GM19397 (cell line): ENCODE results near the gene FBXO17.
"Not testable (repeated sequence)": the region's sequence is repeated elsewhere in the genome, so short reads cannot be mapped to it uniquely, and the experiment has no call there.

Source experiments
- ATAC-seq: cut with Tn5 transposase; IDR thresholded peaks from one replicate; pipeline ENCODE4 v1.9.1; 2021; ENCODE audit warnings: mild to moderate bottlenecking, moderate library complexity; ENCODE audit not compliant: unreplicated experiment

FBXO17 gene

GRCh38 chr19:38975214-38975860 is at the start of gene FBXO17:
Gene FBXO17 (minus strand): TSS chr19:38975742. CDS start chr19:38950319, 25,423 bp downstream.
- no peak for ATAC-seq

GRCh38 chr19:39024875-39025641 is 49.5 kb upstream of the FBXO17 start:
- ATAC-seq: no peak

GRCh38 chr19:39021063-39021462 is 45.5 kb upstream of the FBXO17 start:
- ATAC-seq: no peak

- ATAC-seq: no peak
Observed at GRCh38 chr19:39017646-39018045, 42.1 kb upstream of the FBXO17 start.

GRCh38 chr19:39017026-39017425 is 41.5 kb upstream of the FBXO17 start:
- ATAC-seq: no peak

GRCh38 chr19:39014037-39014436 is 38.5 kb upstream of the FBXO17 start:
- ATAC-seq: no peak

GRCh38 chr19:39009001-39009400 is 33.5 kb upstream of the FBXO17 start:
- ATAC-seq: no peak

GRCh38 chr19:39008137-39008536 is 32.6 kb upstream of the FBXO17 start:
- ATAC-seq: no peak

- ATAC-seq: no peak
Observed at GRCh38 chr19:39007096-39007495, 31.6 kb upstream of the FBXO17 start.

GRCh38 chr19:39004403-39004802 is 28.9 kb upstream of the FBXO17 start:
- no peak for ATAC-seq

GRCh38 chr19:39003796-39004195 is 28.3 kb upstream of the FBXO17 start:
- ATAC-seq: no peak

GRCh38 chr19:39003188-39003587 is 27.6 kb upstream of the FBXO17 start:
- ATAC-seq: no peak

- no peak for ATAC-seq
Observed at GRCh38 chr19:39001041-39001440, 25.5 kb upstream of the FBXO17 start.

- not testable (repeated sequence) for ATAC-seq
Observed at GRCh38 chr19:38997576-38997975, 22.0 kb upstream of the FBXO17 start.

GRCh38 chr19:38993271-38993670 is 17.7 kb upstream of the FBXO17 start:
- no peak for ATAC-seq

GRCh38 chr19:38990949-38991697 is 15.6 kb upstream of the FBXO17 start:
- no peak for ATAC-seq

- ATAC-seq: not testable (repeated sequence)
Observed at GRCh38 chr19:38989614-38990013, 14.1 kb upstream of the FBXO17 start.

GRCh38 chr19:38989066-38989605 is 13.6 kb upstream of the FBXO17 start:
- no peak for ATAC-seq

- not testable (repeated sequence) for ATAC-seq
Observed at GRCh38 chr19:38988627-38989026, 13.1 kb upstream of the FBXO17 start.

- ATAC-seq: not testable (repeated sequence)
Observed at GRCh38 chr19:38987745-38988144, 12.2 kb upstream of the FBXO17 start.

- ATAC-seq: no peak
Observed at GRCh38 chr19:38985262-38985661, 9.7 kb upstream of the FBXO17 start.
